Panc1 (cell line): Measurements from ENCODE around the gene GTF2H3.

Experiments used
- CTCF ChIP-seq: fragments of 450-650 bp; IDR thresholded peaks from 2 replicates; pipeline ENCODE4 v1.5.1; 2017; ENCODE audit warnings: mild to moderate bottlenecking
- POLR2AphosphoS5 ChIP-seq: IDR thresholded peaks from 2 replicates; pipeline ENCODE4 v1.6.1; 2012; ENCODE audit warnings: mild to moderate bottlenecking, low read depth, low read length, moderate library complexity
- REST ChIP-seq, 2 experiments: IDR thresholded peaks; 2 replicates each; pipeline ENCODE4 v1.6.1; 2011 to 2012; ENCODE audit warnings: low read depth in 2 of 2, control low read depth in 1 of 2, low read length in 1 of 2, mild to moderate bottlenecking in 1 of 2, moderate library complexity in 1 of 2; ENCODE audit not compliant: insufficient read depth in 1 of 2

GRCh38 chr12:123601602-123602489, 31.8 kb upstream of the GTF2H3 start, which contains the start of gene DDX55:
- TF ChIP-seq CTCF (no peak; the same call in 1 of the 2 replicates), REST (IDR thresholded peaks at IDR 0.05; ENCODE audit: insufficient read depth in 1 of 2, low read depth in 2 of 2, low read length in 1 of 2) (peak in 1 of 2 experiments; percentile 60; a peak in 1 of 4 replicates), POLR2AphosphoS5 (peak; percentile 95)
